Measurements from ENCODE around the gene CCDC59.
"Not testable (repeated sequence)": the region's sequence is repeated elsewhere in the genome, so short reads cannot be mapped to it uniquely, and the experiment has no call there.

CCDC59 gene

GRCh38 chr12:82358200-82359114 is at the start of gene CCDC59, which contains the start of gene METTL25:
CCDC59 (minus strand) TSS chr12:82358387; CDS start chr12:82358376, 11 bp downstream.
METTL25 (plus strand) TSS chr12:82358529; CDS start chr12:82358566, 37 bp downstream.
- peak; percentile 98 to 100 (median 99) for DNase-seq

GRCh38 chr12:82407481-82407880 is 49.3 kb upstream of the CCDC59 start:
- DNase-seq: no peak

GRCh38 chr12:82406651-82407050 is 48.5 kb upstream of the CCDC59 start:
- no peak for DNase-seq

GRCh38 chr12:82400819-82401218 is 42.6 kb upstream of the CCDC59 start:
- peak in 1 of 3 experiments; percentile 74 for DNase-seq

- no peak for DNase-seq
Observed at GRCh38 chr12:82398879-82399278, 40.7 kb upstream of the CCDC59 start.

- peak in 1 of 3 experiments; percentile 62 for DNase-seq
Observed at GRCh38 chr12:82383930-82384552, 25.9 kb upstream of the CCDC59 start.

- no peak for DNase-seq
Observed at GRCh38 chr12:82378997-82379396, 20.8 kb upstream of the CCDC59 start.

GRCh38 chr12:82375201-82375600 is 17.0 kb upstream of the CCDC59 start:
- no peak for DNase-seq

GRCh38 chr12:82366197-82366596 is 8.0 kb upstream of the CCDC59 start:
- DNase-seq: no peak

GRCh38 chr12:82363990-82364389 is 5.8 kb upstream of the CCDC59 start:
- DNase-seq: no peak

- no peak for DNase-seq
Observed at GRCh38 chr12:82361461-82361915, 3.3 kb upstream of the CCDC59 start.

GRCh38 chr12:82360834-82361233 is 2.6 kb upstream of the CCDC59 start:
- DNase-seq: not testable (repeated sequence)

GRCh38 chr12:82359115-82359478 is 910 bp upstream of the CCDC59 start:
- DNase-seq: peak; percentile 39 to 88 (median 79)

- DNase-seq: no peak
Observed at GRCh38 chr12:82357845-82358199, 365 bp downstream of the CCDC59 start.

GRCh38 chr12:82357340-82357739 is 847 bp downstream of the CCDC59 start:
- DNase-seq: no peak

GRCh38 chr12:82351390-82351789 is 6.8 kb downstream of the CCDC59 start:
- no peak for DNase-seq

- DNase-seq: no peak
Observed at GRCh38 chr12:82350161-82350560, 8.0 kb downstream of the CCDC59 start.

- peak; percentile 82 to 99 (median 91) for DNase-seq
Observed at GRCh38 chr12:82329508-82329907, 28.7 kb downstream of the CCDC59 start.

GRCh38 chr12:82327861-82328260 is 30.3 kb downstream of the CCDC59 start:
- peak in 2 of 3 experiments; percentile 24 to 64 for DNase-seq

- peak; percentile 17 to 85 (median 23) for DNase-seq
Observed at GRCh38 chr12:82326905-82327503, 31.2 kb downstream of the CCDC59 start.

- peak in 2 of 3 experiments; percentile 32 to 77 for DNase-seq
Observed at GRCh38 chr12:82325540-82326336, 32.4 kb downstream of the CCDC59 start.

- no peak for DNase-seq
Observed at GRCh38 chr12:82319276-82319675, 38.9 kb downstream of the CCDC59 start.
